HG02885 (cell line): ENCODE data around the gene LRRC70.
"Not testable (repeated sequence)": the region's sequence is repeated elsewhere in the genome, so short reads cannot be mapped to it uniquely, and the experiment has no call there.

Experiments
- ATAC-seq: cut with Tn5 transposase; IDR thresholded peaks from one replicate; pipeline ENCODE4 v1.9.1; 2021; ENCODE audit warnings: mild to moderate bottlenecking; ENCODE audit not compliant: unreplicated experiment, poor library complexity

Gene LRRC70, protein sequence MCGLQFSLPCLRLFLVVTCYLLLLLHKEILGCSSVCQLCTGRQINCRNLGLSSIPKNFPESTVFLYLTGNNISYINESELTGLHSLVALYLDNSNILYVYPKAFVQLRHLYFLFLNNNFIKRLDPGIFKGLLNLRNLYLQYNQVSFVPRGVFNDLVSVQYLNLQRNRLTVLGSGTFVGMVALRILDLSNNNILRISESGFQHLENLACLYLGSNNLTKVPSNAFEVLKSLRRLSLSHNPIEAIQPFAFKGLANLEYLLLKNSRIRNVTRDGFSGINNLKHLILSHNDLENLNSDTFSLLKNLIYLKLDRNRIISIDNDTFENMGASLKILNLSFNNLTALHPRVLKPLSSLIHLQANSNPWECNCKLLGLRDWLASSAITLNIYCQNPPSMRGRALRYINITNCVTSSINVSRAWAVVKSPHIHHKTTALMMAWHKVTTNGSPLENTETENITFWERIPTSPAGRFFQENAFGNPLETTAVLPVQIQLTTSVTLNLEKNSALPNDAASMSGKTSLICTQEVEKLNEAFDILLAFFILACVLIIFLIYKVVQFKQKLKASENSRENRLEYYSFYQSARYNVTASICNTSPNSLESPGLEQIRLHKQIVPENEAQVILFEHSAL

DNA sequence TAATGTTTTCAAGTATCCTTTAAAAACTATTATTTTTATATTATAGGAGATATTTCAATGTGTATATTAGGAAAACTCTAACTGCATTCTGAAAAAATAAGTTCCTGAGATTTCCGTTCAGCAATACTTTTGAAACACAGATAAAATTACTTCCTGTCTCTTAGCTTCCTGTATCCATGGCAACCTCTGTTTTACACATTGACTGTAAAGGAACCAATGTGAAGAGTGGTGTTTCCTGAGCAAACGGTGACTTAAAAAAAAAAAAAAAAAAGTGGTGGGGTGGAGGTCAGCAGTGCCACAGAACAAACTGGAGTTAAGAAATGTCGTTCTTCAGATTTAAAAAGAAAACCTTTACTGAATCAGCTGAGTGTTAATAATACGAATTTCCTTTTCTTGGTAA is at the start of gene LRRC70:
LRRC70 (plus strand) TSS at position 280 of the 400 bp plus-strand sequence. CDS start 620 bp downstream, outside the sequence.
- ATAC-seq = peak; percentile 87

DNA sequence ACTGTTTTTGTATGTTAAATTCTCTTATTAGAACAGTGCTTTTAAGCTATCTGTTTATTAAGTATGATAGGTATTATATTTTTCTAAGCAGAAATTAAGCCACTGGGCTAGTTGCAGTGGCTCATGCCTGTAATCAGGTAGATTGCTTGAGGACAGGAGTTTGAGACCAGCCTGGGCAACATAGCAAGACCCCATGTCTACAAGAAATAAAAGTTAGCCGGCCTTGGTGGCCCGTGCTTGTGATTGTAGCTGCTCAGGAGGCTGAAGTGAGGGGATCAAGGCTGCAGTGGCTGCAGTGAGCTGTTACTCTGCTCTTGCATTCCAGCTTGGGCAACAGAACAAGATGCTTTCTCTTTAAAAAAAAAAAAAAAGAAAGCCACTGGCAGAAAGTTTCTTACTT is 45.0 kb upstream of the LRRC70 start:
- no peak for ATAC-seq

DNA sequence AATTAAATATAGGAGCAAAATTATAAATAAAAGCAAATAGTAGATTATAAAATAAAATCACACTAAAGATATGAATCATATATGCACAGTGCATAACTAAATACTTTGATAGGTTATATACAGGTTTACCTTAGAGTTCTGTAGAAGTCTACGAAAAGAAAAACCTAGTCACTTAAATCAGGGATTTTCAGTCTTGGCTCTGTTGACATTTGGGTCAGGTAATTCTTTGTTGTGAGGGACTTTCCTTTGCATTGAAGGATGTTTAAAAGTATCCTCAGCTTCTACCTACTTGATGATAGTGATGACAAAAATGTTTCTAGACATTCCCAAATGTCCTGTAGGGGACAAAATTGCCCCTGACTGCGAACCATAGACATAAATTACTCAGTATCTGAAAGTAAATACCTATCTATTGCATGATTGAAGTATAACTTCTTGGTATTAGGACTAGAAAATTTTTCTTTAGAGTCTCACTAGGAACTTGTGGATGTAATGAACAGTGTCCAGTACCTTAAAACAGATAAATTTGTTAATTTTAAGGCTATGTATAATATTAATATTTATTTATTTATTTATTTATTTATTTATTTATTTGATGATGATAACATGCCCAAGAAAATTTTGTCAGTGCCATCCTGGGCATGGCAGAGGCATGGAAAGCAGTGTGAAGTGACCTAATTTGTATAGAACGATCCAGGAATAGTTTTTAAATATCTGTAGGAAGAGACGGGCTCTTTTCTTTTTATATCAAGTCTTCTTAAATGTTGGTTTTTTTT is 44.0 kb upstream of the LRRC70 start:
- no peak for ATAC-seq

DNA sequence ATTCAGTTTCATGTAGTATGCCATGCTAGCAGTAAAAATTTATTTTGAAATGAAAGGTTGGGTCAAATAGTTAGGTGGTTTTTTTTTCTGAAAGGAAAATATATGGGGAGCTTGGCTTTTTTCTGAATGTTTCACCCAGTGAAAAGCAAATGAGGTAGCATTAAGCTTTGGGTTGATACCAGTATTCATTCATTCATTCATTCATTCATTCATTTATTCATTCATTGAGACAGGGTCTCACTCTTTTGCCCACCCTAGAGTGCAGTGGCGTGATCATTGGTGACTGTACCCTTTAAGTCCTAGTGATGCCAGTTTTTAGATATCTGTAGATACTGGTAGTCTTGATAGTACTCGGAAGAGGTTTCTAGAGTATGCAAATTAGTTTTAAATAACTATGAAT is 42.4 kb upstream of the LRRC70 start:
- ATAC-seq = no peak

DNA sequence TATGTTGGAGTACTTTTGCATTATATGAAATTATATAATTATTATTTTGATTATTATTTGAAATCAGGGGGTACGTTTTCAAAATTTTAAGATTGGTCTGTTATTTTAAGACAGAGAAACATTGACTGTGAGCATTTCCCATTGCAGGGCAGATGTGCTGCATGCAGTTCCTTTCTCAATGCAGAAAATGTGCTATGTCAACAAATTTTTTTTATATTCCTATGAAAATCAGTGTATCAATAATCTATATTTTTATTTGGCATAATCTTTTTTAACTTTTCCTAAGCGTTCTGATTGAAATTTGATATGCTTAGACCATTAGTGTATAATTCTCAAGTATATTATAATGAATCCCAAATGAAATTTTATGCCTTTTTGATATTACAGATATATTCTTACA is 41.8 kb upstream of the LRRC70 start:
- ATAC-seq = no peak

DNA sequence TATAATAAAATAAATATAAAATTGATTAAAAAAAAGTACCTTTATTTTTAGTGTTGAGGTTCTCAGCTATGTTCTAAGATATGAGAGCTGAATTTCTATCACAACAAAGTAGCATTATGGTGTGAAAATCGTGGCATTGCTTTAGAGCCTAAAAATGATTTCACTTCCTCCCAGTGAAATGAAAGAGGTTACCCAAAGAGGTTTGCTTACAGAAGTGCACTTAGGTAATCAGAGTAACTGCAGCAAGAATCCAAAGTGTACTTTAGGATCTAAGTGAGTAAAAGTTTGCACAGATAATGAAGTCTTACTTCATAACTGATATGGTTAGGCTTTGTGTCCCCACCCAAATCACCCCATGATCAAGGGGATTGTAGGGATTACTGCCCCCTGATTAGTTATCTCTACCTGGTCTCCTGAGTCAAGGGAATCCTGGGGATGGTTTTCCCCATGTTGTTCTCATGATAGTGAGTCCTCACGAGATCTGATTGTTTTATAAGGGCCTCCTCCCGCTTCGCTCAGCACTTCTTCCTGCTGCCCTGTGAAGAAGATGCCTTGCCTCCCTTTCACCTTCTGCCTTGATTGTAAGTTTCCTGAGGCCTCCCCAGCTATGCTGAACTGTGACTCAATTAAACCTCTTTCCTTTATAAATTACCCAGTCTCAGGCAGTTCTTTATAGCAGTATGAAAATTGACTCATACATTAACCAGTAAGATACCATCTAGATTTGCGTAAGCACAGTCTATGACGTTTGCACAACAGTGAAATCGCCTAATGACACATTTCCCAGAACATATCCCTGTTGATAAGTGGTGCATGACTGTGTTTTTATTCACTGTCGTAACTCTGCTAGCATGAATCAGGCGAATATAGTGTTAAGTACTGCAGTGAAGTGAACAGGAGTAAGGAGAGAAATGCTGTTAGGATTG is 40.3 kb upstream of the LRRC70 start:
- peak; percentile 59 for ATAC-seq

DNA sequence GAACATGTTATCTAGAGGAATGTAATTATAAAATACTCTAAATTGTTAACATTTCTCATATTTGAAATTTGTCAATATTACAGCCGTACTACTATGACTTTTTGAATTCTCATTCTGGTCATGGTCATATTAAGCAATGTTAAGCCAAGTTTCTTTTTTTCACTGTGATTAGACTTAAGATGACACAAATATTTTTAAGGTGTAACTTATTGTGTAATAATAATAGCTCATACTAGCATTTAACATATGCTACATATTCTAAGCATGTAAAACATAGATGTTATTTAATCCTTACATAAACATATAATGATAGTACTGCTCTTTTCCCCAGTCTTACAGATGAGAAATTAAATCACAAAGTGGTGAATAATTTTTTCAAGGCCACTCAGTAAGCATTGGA is 35.9 kb upstream of the LRRC70 start:
- no peak for ATAC-seq

DNA sequence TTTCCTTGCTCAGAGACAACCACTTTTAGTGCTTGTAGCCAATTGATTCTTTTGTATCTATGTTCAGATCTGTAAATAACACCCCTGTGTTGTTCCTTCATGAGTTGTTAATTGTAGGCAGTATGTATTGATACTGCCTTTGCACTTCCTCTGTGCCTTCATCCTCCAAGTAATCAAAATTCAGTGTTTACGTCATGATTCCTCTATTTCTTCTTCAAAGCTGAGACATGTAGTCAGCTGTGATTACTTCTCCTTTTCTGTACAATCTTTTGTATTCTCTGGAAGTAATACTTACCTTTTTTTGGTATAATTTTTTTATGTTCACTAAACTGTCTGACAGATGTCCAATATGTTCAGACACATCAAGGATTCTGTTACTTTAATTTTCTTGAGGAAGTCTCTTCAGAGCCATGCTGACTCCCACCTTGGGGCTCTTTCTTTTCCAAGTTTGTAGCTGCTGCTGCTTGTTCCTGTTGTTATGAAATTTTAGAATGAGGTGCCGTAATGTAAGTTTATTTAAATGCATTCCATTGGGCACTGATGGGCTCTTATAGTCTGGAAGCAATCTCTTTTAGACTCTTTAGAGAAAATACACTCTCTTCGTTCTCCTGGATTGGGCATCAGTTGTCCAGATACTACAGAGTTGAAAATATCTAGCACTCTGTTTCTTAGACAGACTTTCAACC is 30.5 kb upstream of the LRRC70 start:
- no peak for ATAC-seq

DNA sequence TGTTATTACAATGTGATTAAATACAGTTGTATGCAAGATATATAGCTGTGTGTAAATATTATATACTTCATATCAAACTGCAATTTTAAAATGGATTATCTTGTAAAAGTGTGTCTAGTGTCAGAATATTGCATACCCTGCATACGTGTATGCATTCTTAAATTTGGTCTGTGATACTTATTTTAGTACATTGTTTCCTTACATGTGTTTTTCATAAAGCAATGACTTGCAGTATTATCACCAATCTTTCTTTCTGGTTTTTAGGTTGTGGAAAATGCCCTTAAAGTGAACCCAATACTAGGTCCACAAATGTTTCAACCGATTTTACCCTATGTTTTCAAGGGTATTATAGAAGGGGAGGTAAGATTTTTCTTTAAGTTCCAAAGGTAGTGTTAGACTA is 28.5 kb upstream of the LRRC70 start:
- ATAC-seq = no peak

DNA sequence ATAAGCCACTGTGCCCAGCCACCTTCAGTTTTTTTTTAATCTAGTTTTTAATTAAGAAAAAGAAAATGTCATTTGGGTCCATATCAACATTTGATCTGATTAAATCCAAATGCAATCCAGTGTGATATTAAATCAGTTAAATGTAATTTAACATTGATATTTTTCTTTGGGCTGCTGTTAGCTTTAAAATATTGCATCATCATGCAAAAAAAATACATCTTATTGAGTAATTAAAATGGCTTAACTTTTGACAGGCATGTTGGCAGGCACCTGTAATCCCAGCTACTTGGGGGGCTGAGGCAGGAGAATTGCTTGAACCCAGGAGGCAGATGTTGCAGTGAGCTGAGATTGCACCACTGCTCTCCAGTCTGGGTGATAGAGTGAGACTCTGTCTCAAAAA is 22.7 kb upstream of the LRRC70 start:
- ATAC-seq = no peak

DNA sequence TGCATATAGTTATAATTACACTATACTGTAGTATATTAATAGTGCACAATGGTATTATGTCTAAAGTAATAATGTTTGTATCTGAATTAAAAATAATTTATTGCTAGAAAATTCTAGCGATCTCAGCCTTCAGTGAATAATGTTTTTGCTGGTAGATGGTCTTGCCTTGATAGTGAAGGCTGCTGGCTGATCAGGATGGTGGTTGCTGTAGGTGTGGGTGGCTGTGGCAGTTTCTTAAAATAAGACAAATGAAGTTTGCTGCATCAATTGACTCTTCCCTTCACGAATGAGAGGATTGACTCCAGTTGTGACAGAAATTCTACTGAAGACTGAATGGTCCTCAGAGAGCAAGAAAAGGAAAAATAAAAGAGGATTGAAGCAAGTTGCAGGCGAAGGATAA is 19.7 kb upstream of the LRRC70 start:
- ATAC-seq = no peak

DNA sequence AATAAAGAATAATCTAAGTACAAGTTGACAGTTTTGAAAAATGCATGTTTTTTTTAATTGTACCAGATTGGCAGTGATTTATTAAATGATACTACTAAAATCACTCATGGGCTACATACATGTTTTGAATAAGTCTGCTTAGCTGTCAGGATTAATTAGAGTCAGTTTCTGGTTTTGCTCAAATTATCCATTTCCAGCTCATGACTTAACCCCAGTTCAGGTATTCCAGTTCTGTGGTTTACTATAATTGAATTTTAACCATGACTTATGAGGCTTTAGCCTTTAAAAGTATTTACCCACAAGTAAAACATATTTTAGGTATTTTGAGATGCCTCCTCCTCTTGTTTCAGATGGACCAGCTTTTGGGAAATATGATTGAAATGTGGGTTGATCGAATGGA is 17.8 kb upstream of the LRRC70 start:
- no peak for ATAC-seq

DNA sequence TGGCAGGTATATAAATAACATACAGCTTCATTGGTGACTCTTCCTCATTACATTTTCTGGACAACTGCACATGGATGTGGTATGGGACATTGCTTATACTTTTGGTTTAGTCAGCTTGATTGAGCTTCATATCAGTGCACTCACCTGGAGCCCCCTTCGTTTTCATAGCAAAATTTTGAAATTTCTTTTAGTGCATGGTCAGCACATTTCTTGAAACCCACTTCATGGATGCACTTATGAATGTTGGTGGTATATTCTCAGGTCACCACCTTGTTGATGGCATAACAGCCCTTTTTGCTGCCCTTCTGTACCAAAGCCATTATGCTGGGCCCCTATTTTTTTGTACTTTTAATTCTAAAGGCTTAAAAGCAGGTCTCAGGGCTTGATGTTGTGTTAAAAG is 16.7 kb upstream of the LRRC70 start:
- no peak for ATAC-seq

DNA sequence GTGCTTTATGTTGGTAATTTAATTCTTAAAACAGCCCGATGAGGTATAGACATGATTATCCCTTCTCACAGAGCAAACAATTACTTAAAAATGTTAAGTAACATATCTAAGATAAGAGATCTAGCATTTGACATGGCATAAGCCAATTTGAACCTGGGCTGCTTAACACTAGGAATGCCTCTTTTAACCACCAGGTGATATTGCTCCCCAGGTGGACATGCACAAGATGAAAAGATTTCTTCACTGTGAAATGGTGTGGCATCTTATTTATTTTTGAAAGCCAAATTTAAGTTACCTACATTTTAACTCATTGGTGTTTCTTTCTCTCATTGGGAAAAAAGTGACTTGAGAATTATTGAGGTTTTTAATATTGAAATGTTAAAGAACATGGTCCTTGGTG is 15.8 kb upstream of the LRRC70 start:
- no peak for ATAC-seq

DNA sequence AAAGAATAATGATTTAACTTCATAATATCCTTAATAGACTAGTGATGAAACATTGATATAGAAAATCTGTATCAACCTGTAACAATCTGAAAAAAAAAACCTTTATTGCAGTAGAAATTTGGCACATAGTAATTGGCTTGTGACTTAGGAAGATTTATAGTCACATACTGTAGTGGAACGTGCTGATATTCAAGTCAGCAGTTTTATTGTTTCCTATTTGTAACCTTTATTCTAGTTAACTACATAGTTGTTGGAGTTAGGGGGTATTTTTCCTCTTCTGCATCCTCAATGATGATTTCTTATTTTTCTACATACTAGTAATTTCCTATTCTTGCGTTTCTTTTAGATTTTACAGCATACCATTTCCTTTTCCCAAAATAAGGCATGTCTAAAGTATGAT is 14.5 kb upstream of the LRRC70 start:
- ATAC-seq = no peak

DNA sequence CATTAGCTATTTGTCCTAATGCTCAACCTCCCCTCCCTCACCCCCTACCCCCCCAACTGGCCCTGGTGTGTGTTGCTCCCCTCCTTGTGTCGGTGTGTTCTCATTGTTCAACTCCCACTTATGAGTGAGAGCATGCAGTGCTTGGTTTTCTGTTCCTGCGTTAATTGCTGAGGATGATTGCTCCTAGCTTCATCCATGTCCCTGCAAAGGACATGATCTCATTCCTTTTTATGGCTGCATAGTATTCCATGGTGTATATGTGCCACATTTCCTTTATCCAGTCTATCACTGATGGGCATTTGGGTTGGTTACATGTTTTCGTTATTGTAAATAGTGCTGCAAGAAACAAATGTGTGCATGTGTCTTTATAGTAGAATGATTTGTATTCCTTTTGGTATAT is 12.9 kb upstream of the LRRC70 start:
- not testable (repeated sequence) for ATAC-seq

DNA sequence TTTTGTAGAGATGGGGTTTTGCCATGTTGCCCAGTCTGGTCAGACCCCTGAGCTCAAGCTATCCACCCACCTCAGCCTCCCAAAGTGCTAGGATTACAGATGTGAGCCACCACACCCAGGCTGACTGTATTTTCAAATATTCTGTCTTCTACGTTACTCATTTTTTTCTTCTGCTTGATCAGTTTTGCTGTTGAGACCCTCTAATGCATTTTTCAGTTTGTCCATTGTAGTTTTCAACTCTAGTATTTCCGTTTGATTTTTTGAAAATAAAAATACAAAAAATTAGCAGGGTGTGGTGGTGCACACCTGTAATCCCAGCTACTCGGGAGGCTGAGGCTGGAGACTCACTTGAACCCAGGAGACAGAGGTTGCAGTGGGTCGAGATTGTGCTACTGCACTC is 10.5 kb upstream of the LRRC70 start:
- no peak for ATAC-seq

DNA sequence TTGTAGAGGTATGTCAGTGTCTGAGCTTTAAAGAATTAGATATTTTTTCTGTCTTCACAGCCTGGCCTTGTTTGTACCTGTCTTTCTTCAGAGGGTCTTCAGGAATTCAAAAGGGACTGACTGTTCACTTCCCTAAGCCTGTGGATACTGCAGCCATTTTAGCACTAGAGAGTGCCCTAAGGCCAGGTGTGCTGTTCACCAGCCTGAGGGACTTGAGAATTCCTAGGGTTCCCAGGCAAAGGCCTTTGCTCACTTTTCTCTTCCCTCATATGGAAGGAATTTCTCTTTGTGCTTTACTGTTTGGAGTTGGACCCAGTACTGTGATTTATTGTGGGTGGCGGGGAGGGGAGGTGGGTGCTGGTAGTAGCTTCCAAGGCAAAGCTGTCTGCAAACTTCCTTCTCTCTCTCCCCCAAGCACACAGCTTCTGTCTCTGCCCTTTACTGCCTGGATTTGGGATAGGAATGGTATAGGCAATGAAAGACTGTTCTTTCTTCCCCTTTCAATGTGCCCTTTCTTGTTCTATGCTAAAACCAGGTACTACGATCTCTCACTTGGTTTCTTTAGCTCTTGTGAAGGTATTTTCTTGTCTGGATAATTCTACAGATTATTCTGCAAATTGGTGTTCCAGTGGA is 9.7 kb upstream of the LRRC70 start:
- ATAC-seq = no peak

DNA sequence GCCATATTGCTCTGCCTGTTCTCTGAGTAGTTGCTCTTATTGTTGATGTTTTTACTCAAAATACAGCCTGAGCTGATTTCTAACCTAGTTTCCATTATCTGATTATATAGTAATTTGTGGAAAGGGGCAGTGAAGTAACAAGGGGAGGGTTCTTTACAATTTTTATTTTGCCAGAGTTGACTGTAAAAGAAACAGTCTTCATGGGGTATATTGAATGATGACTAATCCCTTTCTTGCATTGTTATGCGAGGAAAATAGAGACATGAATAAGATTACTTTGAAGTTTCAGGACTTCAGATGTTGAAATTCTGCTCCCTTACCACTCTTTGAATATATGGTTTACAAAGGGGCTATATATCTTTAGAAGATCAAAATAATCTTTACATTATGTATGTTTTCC is 9.1 kb upstream of the LRRC70 start:
- no peak for ATAC-seq
